CD4-positive, CD25-positive, alpha-beta regulatory T cell (primary cell): ENCODE results near the gene MAPK9. TPM values are rescaled to one million over a fixed set of nuclear protein-coding genes. Genes with fewer than 3 reads are reported as not detected.

Source experiments
- ATAC-seq, 2 donors: fragments of 150-1000 bp; cut with Tn5 transposase; one replicate each; pipeline ENCODE4 v1.10.0; 2021; ENCODE audit warnings: low read depth in 2 of 2, moderate number of reproducible peaks in 2 of 2, moderate library complexity in 1 of 2
- DNase-seq, 3 donors: peaks; one replicate each; pipeline versions ENCODE4 v3.0.0 to v3.0.0-alpha.2; 2012 to 2022; ENCODE audit warnings: mixed read lengths in 1 of 3
- H3K27ac ChIP-seq: one replicate; pipeline ENCODE4 v1.7.0; 2013; ENCODE audit warnings: mild to moderate bottlenecking, low read length; ENCODE audit not compliant: insufficient read depth, poor library complexity, severe bottlenecking
- H3K27me3 ChIP-seq: one replicate; pipeline ENCODE4 v1.7.0; 2013; ENCODE audit warnings: low read length; ENCODE audit not compliant: control insufficient read depth, insufficient read depth
- H3K36me3 ChIP-seq: one replicate; pipeline ENCODE4 v1.7.0; 2013; ENCODE audit warnings: mild to moderate bottlenecking, low read length, moderate library complexity; ENCODE audit not compliant: control insufficient read depth, insufficient read depth
- H3K4me1 ChIP-seq: 2 replicates; pipeline ENCODE4 v1.7.0; 2013; ENCODE audit warnings: mild to moderate bottlenecking, low read length; ENCODE audit not compliant: insufficient read depth, control insufficient read depth, poor library complexity, severe bottlenecking
- H3K4me3 ChIP-seq: one replicate; pipeline ENCODE4 v1.7.0; 2013; ENCODE audit warnings: low read depth, mild to moderate bottlenecking, low read length, moderate library complexity
- H3K9me3 ChIP-seq, 2 experiments: 1 replicate in 1 of 2; 2 replicates in 1 of 2; pipeline ENCODE4 v1.7.0; 2013; ENCODE audit warnings: low read length in 2 of 2, mild to moderate bottlenecking in 1 of 2, moderate library complexity in 1 of 2; ENCODE audit not compliant: control insufficient read depth in 2 of 2
- H3K27ac Mint-ChIP-seq, 3 donors: one replicate each; pipeline ENCODE4 v1.8.0; 2020 to 2022; ENCODE audit warnings: mild to moderate bottlenecking in 3 of 3, mixed read lengths in 3 of 3, moderate library complexity in 2 of 3
- H3K27me3 Mint-ChIP-seq: one replicate; pipeline ENCODE4 v1.8.0; 2022; ENCODE audit warnings: mild to moderate bottlenecking, mixed read lengths
- H3K36me3 Mint-ChIP-seq: one replicate; pipeline ENCODE4 v1.8.0; 2020; ENCODE audit warnings: mixed read lengths
- H3K4me1 Mint-ChIP-seq, 4 donors: one replicate each; pipeline ENCODE4 v1.8.0; 2020 to 2022; ENCODE audit warnings: mixed read lengths in 4 of 4, mild to moderate bottlenecking in 1 of 4
- H3K4me3 Mint-ChIP-seq, 4 donors: one replicate each; pipeline ENCODE4 v1.8.0; 2020 to 2022; ENCODE audit warnings: mild to moderate bottlenecking in 4 of 4, mixed read lengths in 4 of 4, moderate library complexity in 3 of 4
- H3K9me3 Mint-ChIP-seq, 7 donors: one replicate each; pipeline ENCODE4 v1.8.0; 2020 to 2022; ENCODE audit warnings: mixed read lengths in 7 of 7, mild to moderate bottlenecking in 3 of 7, moderate library complexity in 2 of 7
- polyA plus RNA-seq, 4 donors: library from polyadenylated mRNA; unstranded; fragments of 300-500 nt; fragmentation: Illumina TruSeq; gene quantifications; one replicate each; pipeline ENCODE4 v1.2.3, GENCODE V29; 2021
- total RNA-seq: library from RNA; stranded (reverse); gene quantifications from one replicate; pipeline ENCODE4 v1.2.3, GENCODE V29; 2022

The MAPK9 gene
- 28.1 TPM for total RNA-seq
- polyA plus RNA-seq: 10 to 100 TPM; 18.5 to 35.4 (median 22.7) TPM

GRCh38 chr5:180291943-180292831, at the start of gene MAPK9:
Gene MAPK9, minus strand, starts transcription at chr5:180292083. Its CDS starts 11,522 bp downstream, at chr5:180280561.
- Mint-ChIP-seq H3K4me3 (peak within 1 kb of the TSS; percentile 95 to 99 (median 98)), H3K4me1 (peaks cover 21 to 61% (median 41%) of the 10 kb centered on the region in 4 donors), H3K27me3 (peaks cover 16% of the 10 kb centered on the region), H3K9me3 (no peaks in the 10 kb centered on the region), H3K36me3 (no peaks in the 10 kb centered on the region), H3K27ac (peak within 1 kb of the TSS; percentile 96 to 100 (median 99))
- H3K4me3 ChIP-seq: peak within 1 kb of the TSS; percentile 62
- H3K27ac ChIP-seq: peak within 1 kb of the TSS; percentile 96
- peaks cover 29% of the 10 kb centered on the region for H3K4me1 ChIP-seq
- no peaks in the 10 kb centered on the region for H3K9me3 ChIP-seq
- no peaks in the 10 kb centered on the region for H3K27me3 ChIP-seq
- H3K36me3 ChIP-seq: no peaks in the 10 kb centered on the region
- peak; percentile 82 to 87 (median 85) for DNase-seq
- peak; percentile 78 to 80 for ATAC-seq

GRCh38 chr5:180341595-180341994, 49.7 kb upstream of the MAPK9 start:
- Mint-ChIP-seq H3K4me1 (no peaks in the 10 kb centered on the region), H3K36me3 (no peaks in the 10 kb centered on the region), H3K27me3 (peaks cover 23% of the 10 kb centered on the region), H3K27ac (no peak overlapping the region), H3K9me3 (peaks cover 0 to 2% (median 0%) of the 10 kb centered on the region in 7 donors), H3K4me3 (no peak overlapping the region)
- Histone ChIP-seq H3K4me1 (no peaks in the 10 kb centered on the region), H3K4me3 (no peak overlapping the region), H3K36me3 (no peaks in the 10 kb centered on the region), H3K27ac (no peak overlapping the region), H3K27me3 (no peaks in the 10 kb centered on the region), H3K9me3 (no peaks in the 10 kb centered on the region)
- ATAC-seq: no peak
- DNase-seq: no peak

- H3K4me1 ChIP-seq: no peaks in the 10 kb centered on the region
- H3K9me3 ChIP-seq: no peaks in the 10 kb centered on the region
- ATAC-seq: no peak
- Mint-ChIP-seq H3K9me3 (peaks cover 0 to 2% (median 0%) of the 10 kb centered on the region in 7 donors), H3K27ac (no peak overlapping the region), H3K4me3 (no peak overlapping the region), H3K36me3 (no peaks in the 10 kb centered on the region), H3K4me1 (no peaks in the 10 kb centered on the region), H3K27me3 (peaks cover 28% of the 10 kb centered on the region)
- H3K4me3 ChIP-seq: no peak overlapping the region
- no peaks in the 10 kb centered on the region for H3K36me3 ChIP-seq
- no peak overlapping the region for H3K27ac ChIP-seq
- DNase-seq: no peak
- H3K27me3 ChIP-seq: no peaks in the 10 kb centered on the region
Measured at GRCh38 chr5:180340856-180341255, 49.0 kb upstream of the MAPK9 start.

DNA sequence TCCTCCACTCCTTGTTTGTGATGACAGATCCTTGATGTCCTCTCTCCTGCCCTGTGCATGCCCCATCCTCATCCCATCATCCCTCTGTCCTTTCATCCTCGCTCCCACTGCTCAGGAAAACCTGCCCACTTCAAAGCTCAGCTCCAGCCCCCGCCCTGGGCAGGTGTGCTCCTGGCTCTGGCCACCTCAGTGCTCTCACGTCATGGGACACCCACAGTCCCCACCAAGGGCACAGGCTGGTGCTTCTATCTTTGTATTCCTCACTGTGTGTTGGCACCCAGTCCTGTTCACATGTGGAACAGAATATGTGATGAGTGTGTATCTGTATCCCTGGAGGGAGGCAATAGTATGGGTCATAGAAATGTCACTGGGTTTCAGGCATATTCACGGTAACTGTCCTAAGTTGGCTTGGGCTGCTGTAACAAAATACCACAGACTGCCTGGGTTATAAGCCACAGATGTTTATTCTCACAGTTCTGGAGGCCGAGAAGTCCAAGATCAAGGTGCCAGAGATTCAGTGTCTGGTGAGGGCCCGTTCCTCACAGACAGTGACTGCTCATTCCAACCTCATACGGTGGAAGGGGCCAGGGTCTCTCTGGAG, 47.8 kb upstream of the MAPK9 start:
- Mint-ChIP-seq H3K27ac (no peak overlapping the region), H3K36me3 (no peaks in the 10 kb centered on the region), H3K27me3 (peaks cover 24% of the 10 kb centered on the region), H3K4me3 (no peak overlapping the region), H3K9me3 (peaks cover 0 to 2% (median 0%) of the 10 kb centered on the region in 7 donors), H3K4me1 (no peaks in the 10 kb centered on the region)
- Histone ChIP-seq H3K27ac (no peak overlapping the region), H3K36me3 (no peaks in the 10 kb centered on the region), H3K4me3 (no peak overlapping the region), H3K27me3 (no peaks in the 10 kb centered on the region), H3K4me1 (no peaks in the 10 kb centered on the region), H3K9me3 (no peaks in the 10 kb centered on the region)
- ATAC-seq: no peak
- no peak for DNase-seq

DNA sequence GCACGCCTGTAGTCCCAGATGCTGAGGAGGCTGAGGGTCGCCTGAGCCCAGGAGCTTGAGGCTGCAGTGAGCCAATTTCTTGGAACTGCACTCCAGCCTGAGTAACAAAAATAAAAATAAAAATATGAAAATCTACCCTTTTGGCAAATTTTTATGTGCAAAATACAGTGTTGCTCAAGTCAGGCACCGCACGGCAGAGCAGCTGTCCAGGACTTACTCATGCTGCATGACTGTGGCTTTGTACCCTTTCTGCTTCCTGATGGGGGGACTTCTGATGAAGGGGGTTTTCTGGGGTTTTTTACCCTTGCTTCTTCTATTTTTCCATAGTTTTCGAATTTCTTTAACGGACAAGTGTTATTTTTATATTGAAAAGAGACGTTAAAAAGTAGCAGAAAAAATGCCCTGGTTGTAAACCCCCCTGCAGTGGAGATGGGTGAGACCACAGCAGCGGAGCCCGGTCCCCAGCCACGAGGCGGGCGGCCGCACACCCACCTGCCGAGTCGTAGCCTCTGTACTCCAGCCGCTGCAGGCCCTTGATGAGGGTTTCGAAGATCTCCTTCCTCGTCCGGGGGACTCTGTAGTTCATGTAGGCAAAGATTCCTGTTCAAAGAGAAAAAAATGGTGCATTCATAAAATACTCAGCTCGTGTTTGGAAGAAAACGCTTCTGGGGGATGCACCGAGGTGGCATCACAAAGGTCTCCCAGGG, 46.3 kb upstream of the MAPK9 start:
- no peak overlapping the region for H3K4me3 ChIP-seq
- no peaks in the 10 kb centered on the region for H3K4me1 Mint-ChIP-seq
- H3K27me3 Mint-ChIP-seq: peaks cover 31% of the 10 kb centered on the region
- H3K36me3 ChIP-seq: no peaks in the 10 kb centered on the region
- no peaks in the 10 kb centered on the region for H3K36me3 Mint-ChIP-seq
- ATAC-seq (no peak), DNase-seq (no peak)
- H3K9me3 ChIP-seq: no peaks in the 10 kb centered on the region
- H3K27ac Mint-ChIP-seq: no peak overlapping the region
- H3K9me3 Mint-ChIP-seq: peaks cover 0 to 2% (median 0%) of the 10 kb centered on the region in 7 donors
- H3K27me3 ChIP-seq: no peaks in the 10 kb centered on the region
- H3K4me3 Mint-ChIP-seq: no peak overlapping the region
- H3K4me1 ChIP-seq: no peaks in the 10 kb centered on the region
- no peak overlapping the region for H3K27ac ChIP-seq

DNA sequence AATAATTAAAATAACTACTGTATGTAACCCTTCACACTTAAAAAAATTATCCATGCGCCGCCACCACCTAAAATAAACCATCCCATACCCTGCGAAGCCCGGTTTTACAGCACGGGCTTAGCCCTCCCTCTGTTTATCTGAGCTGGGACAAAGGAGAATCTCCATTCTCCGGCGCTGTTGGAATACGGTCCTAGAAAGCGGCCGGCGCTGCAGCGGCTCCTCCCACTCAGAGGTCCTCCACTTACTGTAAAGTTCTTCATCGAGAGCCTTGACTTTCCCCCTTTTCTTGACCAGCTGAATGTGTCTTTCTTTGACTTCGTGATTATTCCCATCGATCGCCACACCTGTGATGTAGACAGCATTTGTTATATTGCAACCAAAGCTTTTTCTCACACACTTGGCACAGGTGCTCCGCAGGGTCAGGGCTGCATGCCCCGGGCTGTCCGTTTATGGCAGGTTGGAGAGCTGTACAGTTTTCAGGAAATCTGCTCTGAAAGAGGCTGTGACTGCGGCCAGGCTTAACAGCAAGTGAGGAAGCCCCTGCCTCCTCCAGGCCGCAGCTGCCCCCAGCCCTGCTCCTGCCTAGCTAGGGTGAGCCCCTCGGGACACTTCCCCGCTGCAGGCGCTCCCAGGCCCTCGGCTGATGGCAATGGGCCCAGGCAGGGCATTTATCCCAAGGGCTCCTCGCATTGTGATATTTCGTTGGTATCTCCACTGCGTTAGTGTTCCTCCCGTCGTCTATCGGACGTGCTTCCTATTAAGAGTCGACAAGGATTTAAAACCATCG, 44.5 kb upstream of the MAPK9 start:
- H3K4me3 Mint-ChIP-seq: no peak overlapping the region
- DNase-seq (no peak), ATAC-seq (no peak)
- Histone ChIP-seq H3K36me3 (no peaks in the 10 kb centered on the region), H3K27me3 (no peaks in the 10 kb centered on the region), H3K4me3 (no peak overlapping the region), H3K9me3 (no peaks in the 10 kb centered on the region), H3K27ac (no peak overlapping the region), H3K4me1 (no peaks in the 10 kb centered on the region)
- no peaks in the 10 kb centered on the region for H3K36me3 Mint-ChIP-seq
- no peak overlapping the region for H3K27ac Mint-ChIP-seq
- H3K27me3 Mint-ChIP-seq: peaks cover 34% of the 10 kb centered on the region
- no peaks in the 10 kb centered on the region for H3K4me1 Mint-ChIP-seq
- H3K9me3 Mint-ChIP-seq: no peaks in the 10 kb centered on the region

DNA sequence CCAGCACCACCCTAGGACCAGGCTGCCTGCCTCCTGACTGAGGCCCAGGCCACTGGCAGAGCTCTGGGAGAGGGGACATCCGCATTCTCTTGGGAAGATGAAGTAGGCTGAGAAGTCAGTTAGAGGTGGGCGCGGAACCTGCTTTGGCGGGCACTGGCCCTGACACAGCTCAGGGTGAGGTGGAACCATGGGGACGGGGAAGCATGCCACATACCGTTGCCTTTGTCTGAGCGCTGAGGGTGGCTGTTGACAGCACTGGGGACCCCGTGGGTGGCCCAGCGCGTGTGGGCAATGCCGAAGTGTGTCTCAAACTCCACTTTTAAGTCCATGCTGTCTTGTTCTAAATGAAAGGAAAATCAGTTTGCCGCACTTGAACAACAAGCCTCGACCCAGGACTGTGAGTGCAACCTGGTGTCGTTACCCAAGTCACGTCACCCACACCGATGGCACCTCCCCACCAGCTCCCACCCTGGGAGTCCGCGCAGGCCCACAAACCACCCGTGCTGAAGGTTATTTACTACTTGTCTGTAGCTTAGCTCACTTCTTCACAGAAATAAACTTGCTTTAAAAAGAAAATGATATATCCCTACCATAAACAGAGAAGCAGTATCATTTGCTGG, 43.8 kb upstream of the MAPK9 start:
- Histone ChIP-seq H3K36me3 (no peaks in the 10 kb centered on the region), H3K27me3 (no peaks in the 10 kb centered on the region), H3K27ac (no peak overlapping the region), H3K9me3 (no peaks in the 10 kb centered on the region), H3K4me3 (no peak overlapping the region), H3K4me1 (no peaks in the 10 kb centered on the region)
- no peak for DNase-seq
- Mint-ChIP-seq H3K4me3 (no peak overlapping the region), H3K4me1 (no peaks in the 10 kb centered on the region), H3K27me3 (peaks cover 39% of the 10 kb centered on the region), H3K36me3 (no peaks in the 10 kb centered on the region), H3K27ac (no peak overlapping the region), H3K9me3 (no peaks in the 10 kb centered on the region)
- no peak for ATAC-seq
